Measurements from ENCODE around the gene ALDH18A1.
"Not testable (repeated sequence)": the region's sequence is repeated elsewhere in the genome, so short reads cannot be mapped to it uniquely, and the experiment has no call there.

The ALDH18A1 gene

GRCh38 chr10:95650232-95650631 is 6.3 kb downstream of the ALDH18A1 start:
- no peak for DNase-seq (ENCODE audit: low spot score)

- DNase-seq (ENCODE audit: low spot score), result no peak
These were observed 8.4 kb downstream of the ALDH18A1 start for GRCh38 chr10:95648138-95648537.

- DNase-seq (ENCODE audit: low spot score), result no peak
These were observed 10.4 kb downstream of the ALDH18A1 start for GRCh38 chr10:95646160-95646559.

GRCh38 chr10:95644901-95645300 is 11.6 kb downstream of the ALDH18A1 start:
- no peak for DNase-seq (ENCODE audit: low spot score)

- DNase-seq (ENCODE audit: low spot score), result no peak
These were observed 15.6 kb downstream of the ALDH18A1 start for GRCh38 chr10:95640891-95641315.

GRCh38 chr10:95637911-95638310 is 18.6 kb downstream of the ALDH18A1 start:
- no peak for DNase-seq (ENCODE audit: low spot score)

GRCh38 chr10:95637140-95637539 is 19.4 kb downstream of the ALDH18A1 start:
- no peak for DNase-seq (ENCODE audit: low spot score)

- no peak for DNase-seq (ENCODE audit: low spot score)
These were observed 21.2 kb downstream of the ALDH18A1 start for GRCh38 chr10:95635319-95635733.

GRCh38 chr10:95628786-95629185 is 27.7 kb downstream of the ALDH18A1 start:
- DNase-seq (ENCODE audit: low spot score), result no peak

GRCh38 chr10:95626500-95626899 is 30.0 kb downstream of the ALDH18A1 start:
- no peak for DNase-seq (ENCODE audit: low spot score)

GRCh38 chr10:95620415-95620814 is 36.1 kb downstream of the ALDH18A1 start:
- DNase-seq (ENCODE audit: low spot score), result not testable (repeated sequence)

- DNase-seq (ENCODE audit: low spot score), result no peak
These were observed 38.4 kb downstream of the ALDH18A1 start for GRCh38 chr10:95618101-95618500.

GRCh38 chr10:95616446-95616845 is 40.1 kb downstream of the ALDH18A1 start:
- DNase-seq (ENCODE audit: low spot score), result no peak

- DNase-seq (ENCODE audit: low spot score), result no peak
These were observed 43.2 kb downstream of the ALDH18A1 start for GRCh38 chr10:95613330-95613729.

- DNase-seq (ENCODE audit: low spot score), result no peak
These were observed 45.8 kb downstream of the ALDH18A1 start for GRCh38 chr10:95610727-95611126.

- DNase-seq (ENCODE audit: low spot score), result no peak
These were observed 49.6 kb downstream of the ALDH18A1 start for GRCh38 chr10:95606922-95607321.

- no peak for DNase-seq (ENCODE audit: low spot score)
These were observed 51.3 kb downstream of the ALDH18A1 start for GRCh38 chr10:95605163-95605562.

- DNase-seq (ENCODE audit: low spot score), result no peak
These were observed 51.9 kb downstream of the ALDH18A1 start for GRCh38 chr10:95604630-95605029.

- DNase-seq (ENCODE audit: low spot score), result no peak
These were observed 54.1 kb downstream of the ALDH18A1 start for GRCh38 chr10:95602382-95602781.

- DNase-seq (ENCODE audit: low spot score), result peak; percentile 72
These were observed 55.3 kb downstream of the ALDH18A1 start for GRCh38 chr10:95601116-95601719.

- DNase-seq (ENCODE audit: low spot score), result no peak
These were observed 56.4 kb downstream of the ALDH18A1 start for GRCh38 chr10:95600158-95600557.

- no peak for DNase-seq (ENCODE audit: low spot score)
These were observed 58.7 kb downstream of the ALDH18A1 start for GRCh38 chr10:95597788-95598187.

- no peak for DNase-seq (ENCODE audit: low spot score)
These were observed 68.5 kb downstream of the ALDH18A1 start for GRCh38 chr10:95588025-95588424.

GRCh38 chr10:95579835-95580535 is 76.5 kb downstream of the ALDH18A1 start:
- no peak for DNase-seq (ENCODE audit: low spot score)
